ENCODE data around the gene PARD3B.

Gene PARD3B

GRCh38 chr2:205077159-205077558, 531.9 kb downstream of the PARD3B start:
- no peak for TF ChIP-seq CTCF (IDR thresholded peaks at IDR 0.05; ENCODE audit: poor library complexity, severe bottlenecking)
- H3K4me1 ChIP-seq (ENCODE audit: insufficient read depth, poor library complexity, severe bottlenecking) = no peaks in the 10 kb centered on the region
- no peak overlapping the region for H3K4me3 ChIP-seq (ENCODE audit: severe bottlenecking)
- DNase-seq (ENCODE audit: low spot score) (no peak), ATAC-seq (ENCODE audit: low read depth) (no peak)
- H3K36me3 ChIP-seq (ENCODE audit: low read depth) = no peaks in the 10 kb centered on the region
- no peak overlapping the region for H3K27ac ChIP-seq (ENCODE audit: poor library complexity, severe bottlenecking)
- no peaks in the 10 kb centered on the region for H3K9me3 ChIP-seq (ENCODE audit: severe bottlenecking)
- H3K27me3 ChIP-seq (ENCODE audit: insufficient read depth, poor library complexity, severe bottlenecking) = no peaks in the 10 kb centered on the region

GRCh38 chr2:205078762-205079161, 533.5 kb downstream of the PARD3B start:
- no peak for TF ChIP-seq CTCF (IDR thresholded peaks at IDR 0.05; ENCODE audit: poor library complexity, severe bottlenecking)
- H3K4me3 ChIP-seq (ENCODE audit: severe bottlenecking) = no peak overlapping the region
- no peak for ATAC-seq (ENCODE audit: low read depth)
- DNase-seq (ENCODE audit: low spot score) = no peak
- no peaks in the 10 kb centered on the region for H3K4me1 ChIP-seq (ENCODE audit: insufficient read depth, poor library complexity, severe bottlenecking)
- no peaks in the 10 kb centered on the region for H3K36me3 ChIP-seq (ENCODE audit: low read depth)
- no peaks in the 10 kb centered on the region for H3K9me3 ChIP-seq (ENCODE audit: severe bottlenecking)
- H3K27ac ChIP-seq (ENCODE audit: poor library complexity, severe bottlenecking) = no peak overlapping the region
- no peaks in the 10 kb centered on the region for H3K27me3 ChIP-seq (ENCODE audit: insufficient read depth, poor library complexity, severe bottlenecking)

GRCh38 chr2:205079173-205079572, 533.9 kb downstream of the PARD3B start:
- ATAC-seq (ENCODE audit: low read depth) (no peak), DNase-seq (ENCODE audit: low spot score) (no peak)
- TF ChIP-seq CTCF (IDR thresholded peaks at IDR 0.05; ENCODE audit: poor library complexity, severe bottlenecking) = no peak
- H3K4me3 ChIP-seq (ENCODE audit: severe bottlenecking) = no peak overlapping the region
- no peak overlapping the region for H3K27ac ChIP-seq (ENCODE audit: poor library complexity, severe bottlenecking)
- H3K9me3 ChIP-seq (ENCODE audit: severe bottlenecking) = no peaks in the 10 kb centered on the region
- no peaks in the 10 kb centered on the region for H3K4me1 ChIP-seq (ENCODE audit: insufficient read depth, poor library complexity, severe bottlenecking)
- H3K27me3 ChIP-seq (ENCODE audit: insufficient read depth, poor library complexity, severe bottlenecking) = no peaks in the 10 kb centered on the region
- no peaks in the 10 kb centered on the region for H3K36me3 ChIP-seq (ENCODE audit: low read depth)

GRCh38 chr2:205086662-205087061, 541.4 kb downstream of the PARD3B start:
- ATAC-seq (ENCODE audit: low read depth) = no peak
- DNase-seq (ENCODE audit: low spot score) = no peak

More at GRCh38 chr2:205086662-205087061, 541.4 kb downstream of the PARD3B start:
- Histone ChIP-seq H3K9me3 (ENCODE audit: severe bottlenecking) (no peaks in the 10 kb centered on the region), H3K27me3 (ENCODE audit: insufficient read depth, poor library complexity, severe bottlenecking) (no peaks in the 10 kb centered on the region), H3K36me3 (ENCODE audit: low read depth) (no peaks in the 10 kb centered on the region), H3K27ac (ENCODE audit: poor library complexity, severe bottlenecking) (no peak overlapping the region), H3K4me1 (ENCODE audit: insufficient read depth, poor library complexity, severe bottlenecking) (no peaks in the 10 kb centered on the region), H3K4me3 (ENCODE audit: severe bottlenecking) (no peak overlapping the region)
- no peak for TF ChIP-seq CTCF (IDR thresholded peaks at IDR 0.05; ENCODE audit: poor library complexity, severe bottlenecking)
